Rectal smooth muscle tissue (tissue), 1 donor: Measurements from ENCODE around the gene TMEM150A.
"Not testable (repeated sequence)": the region's sequence is repeated elsewhere in the genome, so short reads cannot be mapped to it uniquely, and the experiment has no call there.

Experiments used
- H3K27ac ChIP-seq: one replicate; pipeline ENCODE4 v1.7.0; 2013; ENCODE audit warnings: low read depth, low read length, inconsistent platforms
- H3K27me3 ChIP-seq: one replicate; pipeline ENCODE4 v1.7.0; 2013; ENCODE audit warnings: low read length; ENCODE audit not compliant: control insufficient read depth, insufficient read depth
- H3K36me3 ChIP-seq: one replicate; pipeline ENCODE4 v1.7.0; 2013; ENCODE audit warnings: low read length; ENCODE audit not compliant: control insufficient read depth, insufficient read depth
- H3K4me1 ChIP-seq: one replicate; pipeline ENCODE4 v1.7.0; 2013; ENCODE audit warnings: low read length; ENCODE audit not compliant: control insufficient read depth, insufficient read depth
- H3K4me3 ChIP-seq: one replicate; pipeline ENCODE4 v1.7.0; 2013; ENCODE audit warnings: low read length
- H3K9ac ChIP-seq: one replicate; pipeline ENCODE4 v1.7.0; 2013; ENCODE audit warnings: low read length

The TMEM150A gene

DNA sequence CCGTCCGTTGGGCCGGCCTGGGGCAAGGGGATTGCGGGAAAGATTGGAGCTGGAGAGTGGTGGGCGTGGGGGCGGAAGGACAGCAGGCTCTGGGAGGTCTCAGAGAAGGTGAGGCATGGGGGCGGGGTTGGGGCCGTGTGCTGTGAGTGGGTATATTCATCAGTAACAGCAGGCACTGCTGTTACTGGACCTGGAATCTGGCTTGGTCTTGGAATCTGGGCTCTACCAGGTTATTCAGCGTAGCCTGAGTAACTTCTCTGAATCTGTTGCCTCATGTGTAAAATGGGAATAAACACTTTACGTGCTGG lies 6.5 kb downstream of the TMEM150A start:
- peaks cover 7% of the 10 kb centered on the region for H3K36me3 ChIP-seq

DNA sequence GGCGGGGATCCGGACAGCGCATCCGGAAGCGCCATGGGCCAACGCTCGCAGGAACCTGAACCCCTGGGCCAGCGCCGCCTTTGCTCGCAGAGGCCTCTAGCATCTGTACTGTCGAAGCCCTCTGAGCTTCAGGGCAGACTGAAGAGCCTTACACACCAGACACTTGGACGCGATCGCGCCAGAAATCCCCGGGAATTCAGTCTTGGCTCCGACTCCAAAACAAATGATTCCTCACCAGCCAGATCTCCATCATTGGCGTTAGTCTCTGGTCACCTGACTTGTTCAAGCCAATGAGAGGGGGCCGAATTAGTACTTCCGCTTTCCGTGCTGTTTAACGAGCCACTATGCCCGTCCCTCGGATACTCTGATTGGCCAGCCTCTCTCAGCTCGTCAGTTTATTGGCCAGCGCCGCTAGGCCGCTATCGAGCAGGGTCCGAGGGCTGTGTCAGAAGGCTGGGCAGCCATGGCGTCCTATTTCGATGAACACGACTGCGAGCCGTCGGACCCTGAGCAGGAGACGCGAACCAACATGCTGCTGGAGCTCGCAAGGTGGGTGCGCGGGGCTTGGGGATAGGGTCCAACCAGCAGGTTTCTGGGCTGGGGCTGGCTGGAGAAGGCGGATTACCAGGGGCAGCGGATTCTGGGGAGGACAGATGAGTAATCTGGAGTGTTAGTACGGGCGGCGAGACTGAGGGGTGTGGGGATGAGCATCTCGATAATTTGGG lies 7.0 kb downstream of the TMEM150A start, which contains the start of gene RNF181:
Gene RNF181 (plus strand): TSS at position 445 of the 725 bp plus-strand sequence. CDS start 19 bp downstream, at position 464.
- no peaks in the 10 kb centered on the region for H3K27me3 ChIP-seq
- peaks cover 7% of the 10 kb centered on the region for H3K36me3 ChIP-seq
- H3K4me1 ChIP-seq, result peaks cover 18% of the 10 kb centered on the region
- H3K4me3 ChIP-seq, result peak within 1 kb of the TSS; percentile 94
- peak within 1 kb of the TSS; percentile 87 for H3K9ac ChIP-seq
- peak within 1 kb of the TSS; percentile 94 for H3K27ac ChIP-seq

More for the DNA sequence above, 6.5 kb downstream of the TMEM150A start:
- Histone ChIP-seq H3K27ac (peak overlapping the region; percentile 94), H3K9ac (peak overlapping the region; percentile 87), H3K27me3 (no peaks in the 10 kb centered on the region), H3K4me3 (peak overlapping the region; percentile 94), H3K4me1 (peaks cover 18% of the 10 kb centered on the region)

DNA sequence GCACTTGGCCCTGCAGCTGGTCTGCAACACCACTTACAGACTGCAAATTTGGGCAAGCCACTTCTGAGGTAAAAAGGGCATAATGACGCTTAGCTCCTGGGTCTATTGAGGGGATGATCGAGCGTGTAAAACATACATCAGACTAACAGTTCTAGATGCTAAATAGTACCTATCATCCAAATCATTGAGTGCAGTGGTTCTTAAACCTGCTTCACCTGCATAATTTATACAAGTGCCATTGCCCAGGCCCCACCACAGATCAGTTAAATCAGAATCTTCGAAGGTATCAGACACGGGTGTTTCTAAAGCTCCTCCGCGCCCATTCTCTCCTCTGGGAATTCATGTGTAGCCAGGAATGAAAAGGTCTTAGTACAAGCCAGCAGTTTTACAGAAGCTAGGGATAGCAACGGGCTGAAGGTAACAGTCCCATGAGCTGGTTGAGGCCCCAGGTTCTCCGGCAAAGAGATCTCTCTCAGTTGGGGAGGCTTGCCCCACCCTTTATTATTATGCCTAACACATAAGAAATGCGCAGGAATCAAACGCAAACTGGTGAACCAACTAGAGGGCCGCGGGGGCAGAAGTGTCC lies 7.7 kb downstream of the TMEM150A start:
- Histone ChIP-seq H3K36me3 (peaks cover 7% of the 10 kb centered on the region), H3K9ac (peak overlapping the region; percentile 39), H3K4me1 (peaks cover 18% of the 10 kb centered on the region), H3K4me3 (peak overlapping the region; percentile 81), H3K27me3 (no peaks in the 10 kb centered on the region), H3K27ac (peak overlapping the region; percentile 75)

DNA sequence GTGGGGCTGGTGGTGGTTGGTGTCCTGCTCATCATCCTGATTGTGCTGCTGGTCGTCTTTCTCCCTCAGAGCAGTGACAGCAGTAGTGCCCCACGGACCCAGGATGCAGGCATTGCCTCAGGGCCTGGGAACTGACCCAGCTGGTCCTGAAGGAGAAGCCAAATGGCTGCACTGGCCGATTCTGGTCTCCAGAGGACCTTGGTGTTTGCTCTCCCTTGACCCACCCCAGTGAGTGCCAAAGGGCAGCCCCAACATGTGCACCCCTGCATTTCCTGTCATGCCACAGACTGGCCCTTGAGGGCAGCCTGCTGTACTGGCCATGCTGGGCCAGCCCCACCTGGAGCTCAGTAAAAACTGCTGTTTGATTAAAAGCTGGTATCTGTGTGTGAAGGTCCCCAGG lies 9.5 kb downstream of the TMEM150A start:
- no peak overlapping the region for H3K4me3 ChIP-seq
- H3K27me3 ChIP-seq, result no peaks in the 10 kb centered on the region
- H3K9ac ChIP-seq, result no peak overlapping the region
- H3K4me1 ChIP-seq, result peaks cover 18% of the 10 kb centered on the region
- no peak overlapping the region for H3K27ac ChIP-seq
- no peaks in the 10 kb centered on the region for H3K36me3 ChIP-seq

DNA sequence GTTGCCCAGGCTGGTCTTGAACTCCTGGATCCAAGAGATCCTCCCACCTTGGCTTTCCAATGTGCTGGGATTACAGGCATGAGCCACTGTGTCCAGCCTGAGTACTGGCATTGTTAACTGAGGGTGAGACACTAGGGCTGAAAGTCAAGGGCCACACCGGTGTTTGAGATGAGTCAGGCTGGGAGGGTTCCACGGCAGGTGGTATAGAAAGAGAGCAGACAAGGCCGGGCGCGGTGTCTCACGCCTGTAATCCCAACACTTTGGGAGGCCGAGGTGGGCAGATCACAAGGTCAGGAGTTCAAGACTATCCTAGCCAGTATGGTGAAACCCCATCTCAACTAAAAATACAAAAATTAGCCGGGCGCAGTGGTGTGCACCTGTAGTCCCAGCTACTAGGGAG lies 10.2 kb downstream of the TMEM150A start:
- H3K36me3 ChIP-seq, H3K4me3 ChIP-seq, H3K27ac ChIP-seq, H3K9ac ChIP-seq, H3K27me3 ChIP-seq: not testable (repeated sequence)
- peaks cover 18% of the 10 kb centered on the region for H3K4me1 ChIP-seq

DNA sequence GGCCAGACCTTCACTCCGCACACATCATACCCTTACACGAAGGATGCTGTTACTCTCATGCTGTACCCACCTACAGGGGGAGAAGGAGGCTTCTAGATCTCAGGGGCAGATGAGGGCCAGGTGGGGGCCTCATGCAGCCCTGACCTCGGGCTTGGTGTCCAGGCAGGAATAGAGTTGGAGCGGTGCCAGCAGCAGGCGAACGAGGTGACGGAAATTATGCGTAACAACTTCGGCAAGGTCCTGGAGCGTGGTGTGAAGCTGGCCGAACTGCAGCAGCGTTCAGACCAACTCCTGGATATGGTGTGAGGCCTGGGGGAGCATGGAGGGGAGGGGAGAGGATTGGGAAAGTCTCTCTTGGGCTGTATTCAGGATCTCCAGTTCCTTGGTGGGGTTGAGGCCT lies 10.9 kb downstream of the TMEM150A start:
- Histone ChIP-seq H3K27ac (no peak overlapping the region), H3K9ac (no peak overlapping the region), H3K27me3 (no peaks in the 10 kb centered on the region), H3K36me3 (no peaks in the 10 kb centered on the region), H3K4me3 (no peak overlapping the region), H3K4me1 (peaks cover 15% of the 10 kb centered on the region)

DNA sequence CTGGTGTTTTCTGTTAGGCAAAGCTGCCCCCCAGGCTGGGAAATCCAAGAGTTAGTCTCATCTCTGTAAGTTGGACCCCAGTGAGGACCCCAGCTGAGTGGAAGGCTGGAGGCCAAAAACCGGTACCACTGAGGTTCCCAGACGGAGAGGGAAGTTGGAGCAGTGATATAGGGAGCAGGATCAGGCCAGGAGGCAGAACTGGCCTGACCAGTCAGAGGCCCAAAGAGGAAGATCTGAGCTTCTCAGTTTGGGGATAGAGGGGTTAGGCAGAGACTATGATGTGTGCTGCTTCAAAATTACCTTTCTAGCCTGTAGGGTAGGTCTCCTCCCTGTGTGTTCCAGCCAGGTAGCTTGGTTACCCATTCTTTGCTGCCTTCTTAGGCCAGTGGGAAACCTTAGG lies 11.5 kb downstream of the TMEM150A start:
- Histone ChIP-seq H3K4me1 (peaks cover 9% of the 10 kb centered on the region), H3K4me3 (no peak overlapping the region), H3K9ac (no peak overlapping the region), H3K36me3 (no peaks in the 10 kb centered on the region), H3K27me3 (no peaks in the 10 kb centered on the region), H3K27ac (peak overlapping the region; percentile 30)

DNA sequence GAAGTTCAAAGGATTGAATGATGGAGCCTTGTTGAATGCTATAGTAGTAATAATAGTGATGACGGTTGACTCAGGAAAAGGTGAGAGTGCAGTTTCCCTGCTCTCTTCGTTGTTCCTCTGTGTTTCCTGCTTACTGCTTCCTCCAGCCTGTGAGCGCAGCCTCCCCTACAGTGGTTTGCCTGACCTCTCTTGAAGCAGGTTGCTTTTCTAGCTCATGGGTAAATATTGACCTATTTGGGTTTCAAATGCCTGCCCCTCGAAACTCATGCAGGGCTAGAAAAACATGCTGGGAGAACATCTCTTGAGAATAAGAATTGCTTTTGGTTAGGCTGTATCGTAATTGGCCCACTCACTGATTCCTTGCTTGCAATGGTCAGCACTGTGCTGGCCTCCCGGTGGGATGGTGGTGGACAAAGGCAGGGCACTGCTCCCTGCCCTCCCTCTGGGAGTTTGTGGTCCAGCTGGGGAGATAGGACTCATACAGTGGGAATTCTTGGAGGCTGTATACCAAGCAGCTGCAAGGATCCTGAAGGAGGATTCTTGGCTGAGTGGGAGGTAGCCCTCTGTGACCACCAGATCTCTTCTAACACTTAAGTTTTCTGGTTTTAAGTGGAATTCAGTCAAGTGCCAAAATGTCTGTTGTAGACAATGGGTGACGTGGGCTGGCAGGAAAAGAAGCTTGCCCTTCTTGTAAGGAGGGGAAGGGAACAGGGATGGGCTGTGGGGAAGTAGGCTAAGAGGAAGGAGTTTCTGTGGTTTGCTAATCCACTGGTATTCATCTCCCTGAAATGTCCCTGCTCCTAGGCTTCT lies 12.3 kb downstream of the TMEM150A start:
- H3K27me3 ChIP-seq, result no peaks in the 10 kb centered on the region
- no peaks in the 10 kb centered on the region for H3K36me3 ChIP-seq
- H3K9ac ChIP-seq, result no peak overlapping the region
- peaks cover 10% of the 10 kb centered on the region for H3K4me1 ChIP-seq
- no peak overlapping the region for H3K4me3 ChIP-seq
- peak overlapping the region; percentile 41 for H3K27ac ChIP-seq

DNA sequence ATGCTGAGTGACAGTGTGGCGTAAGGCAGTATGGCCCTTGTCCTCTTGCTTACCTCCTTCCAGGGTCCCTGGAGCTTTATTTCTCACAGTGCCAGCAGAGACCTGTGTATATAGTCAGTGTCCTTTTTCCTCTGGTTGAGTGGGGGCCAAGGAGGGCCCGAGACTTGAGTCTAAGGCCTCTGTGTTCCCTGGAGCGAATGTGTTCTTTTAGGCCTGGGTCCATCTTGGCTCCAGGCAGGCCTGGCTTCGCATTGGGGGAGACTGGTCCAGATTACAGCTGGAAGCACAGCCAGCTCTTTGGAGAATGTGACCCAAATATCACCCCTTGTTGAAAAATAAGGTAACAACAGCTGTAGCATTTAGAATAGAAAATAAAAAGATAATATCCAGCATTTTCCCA lies 13.3 kb downstream of the TMEM150A start:
- Histone ChIP-seq H3K9ac (no peak overlapping the region), H3K27ac (peak overlapping the region; percentile 20), H3K27me3 (no peaks in the 10 kb centered on the region), H3K4me3 (no peak overlapping the region), H3K4me1 (peaks cover 8% of the 10 kb centered on the region), H3K36me3 (no peaks in the 10 kb centered on the region)

DNA sequence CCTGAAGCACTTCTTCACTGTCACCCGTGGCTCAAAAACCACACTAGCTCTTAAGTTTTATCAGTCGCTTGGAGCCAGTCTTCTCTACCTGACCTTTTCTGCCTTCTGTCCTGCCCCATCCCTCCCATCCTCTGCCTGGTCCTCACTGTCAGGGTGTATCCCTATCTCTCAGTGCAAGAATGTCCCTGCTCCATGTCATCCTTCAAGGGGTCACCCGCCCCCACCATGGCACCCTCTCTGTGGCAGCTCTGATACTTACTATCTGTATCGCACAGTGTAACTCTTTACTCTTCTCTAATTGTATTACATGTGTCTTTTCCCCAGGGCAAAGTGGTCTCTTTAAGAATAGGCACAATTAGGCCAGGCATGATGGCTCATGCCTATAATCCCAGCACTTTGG lies 13.9 kb downstream of the TMEM150A start:
- peaks cover 11% of the 10 kb centered on the region for H3K4me1 ChIP-seq
- no peak overlapping the region for H3K4me3 ChIP-seq
- H3K27me3 ChIP-seq, result no peaks in the 10 kb centered on the region
- no peak overlapping the region for H3K27ac ChIP-seq
- H3K9ac ChIP-seq, result no peak overlapping the region
- H3K36me3 ChIP-seq, result no peaks in the 10 kb centered on the region

DNA sequence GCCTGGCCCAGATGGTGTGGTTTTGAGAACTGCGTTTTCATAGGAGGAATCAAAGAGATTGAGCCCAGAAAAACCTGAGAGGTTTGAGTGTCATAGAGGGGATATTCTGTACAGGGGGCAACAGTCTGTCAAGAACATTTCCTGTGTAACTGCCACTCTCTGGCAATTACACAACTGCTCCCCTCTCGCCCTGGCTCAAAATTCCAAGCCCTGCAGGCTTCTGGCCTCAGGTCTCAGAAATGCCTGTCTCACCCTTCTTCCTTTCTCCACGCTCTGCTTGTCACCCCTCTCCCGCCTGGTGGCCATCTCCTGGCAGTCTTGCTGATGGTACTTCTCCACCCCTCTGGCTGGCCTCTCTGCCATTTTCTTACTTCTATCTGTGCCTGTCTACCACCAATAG lies 14.3 kb downstream of the TMEM150A start:
- Histone ChIP-seq H3K4me3 (no peak overlapping the region), H3K27me3 (no peaks in the 10 kb centered on the region), H3K27ac (no peak overlapping the region), H3K36me3 (no peaks in the 10 kb centered on the region), H3K9ac (no peak overlapping the region), H3K4me1 (peaks cover 11% of the 10 kb centered on the region)

DNA sequence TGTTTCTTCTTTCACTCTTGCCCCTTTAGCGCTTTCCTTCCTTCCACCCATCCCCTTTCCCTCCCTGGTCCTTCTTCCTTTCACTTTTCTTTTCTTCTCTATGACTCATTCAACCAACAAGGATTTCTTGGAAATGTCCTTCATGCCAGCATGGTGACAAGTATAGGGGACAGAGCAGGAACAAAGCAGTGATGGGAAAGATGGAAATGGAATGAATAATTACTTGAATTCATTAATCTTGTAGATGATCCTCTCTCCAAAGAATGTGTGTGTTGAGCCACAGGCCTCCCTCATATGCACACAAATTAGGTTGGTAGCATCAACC lies 16.8 kb downstream of the TMEM150A start:
- Histone ChIP-seq H3K4me3 (peak overlapping the region; percentile 75), H3K36me3 (peaks cover 2% of the 10 kb centered on the region), H3K9ac (no peak overlapping the region), H3K4me1 (peaks cover 11% of the 10 kb centered on the region), H3K27me3 (no peaks in the 10 kb centered on the region), H3K27ac (peak overlapping the region; percentile 88)
